H9 (cell line): ENCODE data around the gene GFOD2. TPM values are rescaled to one million over a fixed set of nuclear protein-coding genes. Genes with fewer than 3 reads are reported as not detected.

Experiments used
- DNase-seq: peaks from one replicate; pipeline ENCODE4 v3.0.0-alpha.2; 2017
- H2AFZ ChIP-seq: one replicate; pipeline ENCODE4 v1.6.1; 2013; ENCODE audit warnings: mild to moderate bottlenecking, low read length, control low read depth, moderate library complexity
- H2AK5ac ChIP-seq: 2 replicates; pipeline ENCODE4 v1.6.1; 2013; ENCODE audit warnings: low read length, control low read depth, mixed read lengths; ENCODE audit not compliant: insufficient read length
- H2BK120ac ChIP-seq: one replicate; pipeline ENCODE4 v1.6.1; 2013; ENCODE audit warnings: low read depth, mild to moderate bottlenecking, low read length, control low read depth, inconsistent platforms; ENCODE audit not compliant: poor library complexity, severe bottlenecking
- H2BK12ac ChIP-seq: 2 replicates; pipeline ENCODE4 v1.6.1; 2013; ENCODE audit warnings: low read length, control low read depth, mixed read lengths, low read depth; ENCODE audit not compliant: insufficient read length
- H2BK15ac ChIP-seq: 2 replicates; pipeline ENCODE4 v1.6.1; 2013; ENCODE audit warnings: low read depth, low read length, control low read depth
- H2BK20ac ChIP-seq: one replicate; pipeline ENCODE4 v1.6.1; 2013; ENCODE audit warnings: low read depth, mild to moderate bottlenecking, low read length, control low read depth, inconsistent platforms; ENCODE audit not compliant: poor library complexity, severe bottlenecking
- H2BK5ac ChIP-seq: 2 replicates; pipeline ENCODE4 v1.6.1; 2013; ENCODE audit warnings: low read length, control low read depth, mixed read lengths; ENCODE audit not compliant: insufficient read length
- H3K14ac ChIP-seq: 2 replicates; pipeline ENCODE4 v1.6.1; 2013; ENCODE audit warnings: low read length, control low read depth; ENCODE audit not compliant: insufficient read depth
- H3K18ac ChIP-seq: 2 replicates; pipeline ENCODE4 v1.6.1; 2013; ENCODE audit warnings: low read depth, mild to moderate bottlenecking, mixed read lengths, low read length, control low read depth; ENCODE audit not compliant: insufficient read length
- H3K23ac ChIP-seq: 2 replicates; pipeline ENCODE4 v1.6.1; 2013; ENCODE audit warnings: low read length, control low read depth, mixed read lengths, low read depth; ENCODE audit not compliant: insufficient read length
- H3K23me2 ChIP-seq: 2 replicates; pipeline ENCODE4 v1.6.1; 2013; ENCODE audit warnings: low read depth, mild to moderate bottlenecking, mixed read lengths, low read length, control low read depth; ENCODE audit not compliant: insufficient read length, poor library complexity, severe bottlenecking
- H3K27ac ChIP-seq: 2 replicates; pipeline ENCODE4 v1.5.1; 2013; ENCODE audit warnings: low read length, control low read depth, mixed read lengths, low read depth; ENCODE audit not compliant: insufficient read length
- H3K27me3 ChIP-seq: 2 replicates; pipeline ENCODE4 v1.6.1; 2013; ENCODE audit warnings: low read length, control low read depth, inconsistent platforms; ENCODE audit not compliant: insufficient read depth
- H3K4ac ChIP-seq: 2 replicates; pipeline ENCODE4 v1.6.1; 2013; ENCODE audit warnings: low read depth, mild to moderate bottlenecking, control low read depth, inconsistent platforms, low read length, moderate library complexity
- H3K4me1 ChIP-seq: 2 replicates; pipeline ENCODE4 v1.6.1; 2013; ENCODE audit warnings: low read length, control low read depth, inconsistent platforms; ENCODE audit not compliant: insufficient read depth
- H3K4me2 ChIP-seq: 2 replicates; pipeline ENCODE4 v1.6.1; 2013; ENCODE audit warnings: low read length, control low read depth, mixed read lengths; ENCODE audit not compliant: insufficient read length, insufficient read depth
- H3K56ac ChIP-seq: 2 replicates; pipeline ENCODE4 v1.6.1; 2013; ENCODE audit warnings: low read depth, mild to moderate bottlenecking, mixed read lengths, low read length, control low read depth; ENCODE audit not compliant: insufficient read length
- H3K79me1 ChIP-seq: 2 replicates; pipeline ENCODE4 v1.6.1; 2013; ENCODE audit warnings: low read depth, mild to moderate bottlenecking, moderate library complexity, low read length, control low read depth, inconsistent platforms; ENCODE audit not compliant: insufficient read depth, poor library complexity, severe bottlenecking
- H3K79me2 ChIP-seq: 2 replicates; pipeline ENCODE4 v1.6.1; 2013; ENCODE audit warnings: low read length, control low read depth, inconsistent platforms; ENCODE audit not compliant: insufficient read depth
- H3K9ac ChIP-seq: 2 replicates; pipeline ENCODE4 v1.6.1; 2013; ENCODE audit warnings: low read length, control low read depth, mixed read lengths; ENCODE audit not compliant: insufficient read length; ENCODE audit errors: extremely low read depth
- H3K9me3 ChIP-seq: one replicate; pipeline ENCODE4 v1.6.1; 2013; ENCODE audit warnings: low read depth, low read length, inconsistent platforms; ENCODE audit not compliant: control insufficient read depth
- H3T11ph ChIP-seq: one replicate; pipeline ENCODE4 v1.6.1; 2013; ENCODE audit warnings: mild to moderate bottlenecking, low read length, control low read depth, inconsistent platforms
- H4K20me1 ChIP-seq: one replicate; pipeline ENCODE4 v1.6.1; 2013; ENCODE audit not compliant: control insufficient read depth, insufficient read length, insufficient read depth
- H4K5ac ChIP-seq: 2 replicates; pipeline ENCODE4 v1.6.1; 2013; ENCODE audit warnings: low read depth, mild to moderate bottlenecking, mixed read lengths, low read length, control low read depth; ENCODE audit not compliant: insufficient read length
- H4K8ac ChIP-seq: replicated peaks from 2 replicates; pipeline ENCODE4 v1.6.1; 2013; ENCODE audit warnings: low read length, control low read depth, mixed read lengths, low read depth; ENCODE audit not compliant: insufficient read length
- H4K91ac ChIP-seq: 2 replicates; pipeline ENCODE4 v1.6.1; 2013; ENCODE audit warnings: low read depth, mild to moderate bottlenecking, moderate library complexity, mixed read lengths, low read length, control low read depth; ENCODE audit not compliant: insufficient read length
- H3K27ac Mint-ChIP-seq, 3 experiments: 2 replicates in 2 of 3; 3 replicates in 1 of 3; pipeline ENCODE4 v1.8.0; 2020 to 2021; ENCODE audit warnings: mixed read lengths in 3 of 3, mild to moderate bottlenecking in 1 of 3, moderate library complexity in 1 of 3
- H3K27me3 Mint-ChIP-seq: 2 replicates; pipeline ENCODE4 v1.8.0; 2021; ENCODE audit warnings: low read depth, mild to moderate bottlenecking, moderate library complexity, mixed read lengths
- H3K36me3 Mint-ChIP-seq, 3 experiments: 2 replicates in 2 of 3; 3 replicates in 1 of 3; pipeline ENCODE4 v1.8.0; 2020 to 2021; ENCODE audit warnings: low read depth in 3 of 3, mixed read lengths in 3 of 3; ENCODE audit not compliant: insufficient read depth in 1 of 3
- H3K4me1 Mint-ChIP-seq, 2 experiments: 2 replicates each; pipeline ENCODE4 v1.8.0; 2020; ENCODE audit warnings: mixed read lengths in 2 of 2
- H3K4me3 Mint-ChIP-seq, 2 experiments: 2 replicates in 1 of 2; 3 replicates in 1 of 2; pipeline ENCODE4 v1.8.0; 2020 to 2021; ENCODE audit warnings: mild to moderate bottlenecking in 2 of 2, mixed read lengths in 2 of 2, moderate library complexity in 1 of 2
- H3K9me3 Mint-ChIP-seq, 2 experiments: 2 replicates in 1 of 2; 3 replicates in 1 of 2; pipeline ENCODE4 v1.8.0; 2020; ENCODE audit warnings: mild to moderate bottlenecking in 2 of 2, mixed read lengths in 2 of 2, moderate library complexity in 1 of 2
- CTCF ChIP-seq: fragments of 200-600 bp; sonication (generic); conservative IDR thresholded peaks from 3 replicates; pipeline ENCODE4 v1.8.0; 2021; ENCODE audit warnings: antibody characterized with exemption, mild to moderate bottlenecking
- WGBS: extraction: QIAGEN DNeasy Blood & Tissue Kit; methylation state at CpG from one replicate; pipeline ENCODE4 v1.1.7; 2013; ENCODE audit warnings: missing lambda C conversion rate, low lambda C conversion rate, mixed read lengths; ENCODE audit not compliant: insufficient read length; ENCODE audit errors: extremely low coverage; 5-methylcytosine and 5-hydroxymethylcytosine counted together
- total RNA-seq: library from RNA; stranded (reverse); gene quantifications from 2 replicates; pipeline ENCODE4 v1.2.1, GENCODE V29; 2021

The GFOD2 gene
- total RNA-seq, 1 experiment from 2014 or later, result 21.8 TPM

- no peak overlapping the region for H3K56ac ChIP-seq
- H3K23ac ChIP-seq, result no peak overlapping the region
- no peaks in the 10 kb centered on the region for H3K4me1 ChIP-seq
- H4K5ac ChIP-seq, result no peak overlapping the region
- H3K9ac ChIP-seq, result no peak overlapping the region
- peaks cover 3% of the 10 kb centered on the region for H4K20me1 ChIP-seq
- Mint-ChIP-seq H3K36me3 (peaks cover 0 to 4% (median 2%) of the 10 kb centered on the region in 3 experiments; a peak in 3 of 7 replicates), H3K4me3 (no peak overlapping the region; a peak in 1 of 5 replicates), H3K27ac (peak overlapping the region in 1 of 3 experiments; percentile 1; a peak in 2 of 7 replicates), H3K27me3 (no peaks in the 10 kb centered on the region), H3K9me3 (no peaks in the 10 kb centered on the region), H3K4me1 (peaks cover 2 to 4% of the 10 kb centered on the region in 2 experiments; a peak in 1 of 4 replicates)
- H3K4ac ChIP-seq, result no peak overlapping the region
- no peak overlapping the region for H3T11ph ChIP-seq
- H2BK15ac ChIP-seq, result no peak overlapping the region
- no peak overlapping the region for H2AK5ac ChIP-seq
- H3K27me3 ChIP-seq, result no peaks in the 10 kb centered on the region
- no CpG with 5 or more reads among the region's 4 CpGs for WGBS
- H3K9me3 ChIP-seq, result no peaks in the 10 kb centered on the region
- no peak overlapping the region for H4K91ac ChIP-seq
- TF ChIP-seq CTCF, result no peak
- H4K8ac ChIP-seq, result no peak overlapping the region
- no peaks in the 10 kb centered on the region for H3K23me2 ChIP-seq
- no peak overlapping the region for H3K4me2 ChIP-seq
- no peak overlapping the region for H2BK20ac ChIP-seq
- no peak for DNase-seq
- H2AFZ ChIP-seq, result no peak overlapping the region
- H2BK120ac ChIP-seq, result no peak overlapping the region
- H3K27ac ChIP-seq, result no peak overlapping the region
- H3K79me1 ChIP-seq, result no peaks in the 10 kb centered on the region
- no peaks in the 10 kb centered on the region for H3K79me2 ChIP-seq
- no peak overlapping the region for H3K18ac ChIP-seq
- no peak overlapping the region for H2BK5ac ChIP-seq
- H3K14ac ChIP-seq, result no peak overlapping the region
- no peak overlapping the region for H2BK12ac ChIP-seq
Observed at GRCh38 chr16:67672306-67672705, 46.8 kb downstream of the GFOD2 start.
